ENCODE measurements around the gene MSI2.
"Not testable (repeated sequence)": the region's sequence is repeated elsewhere in the genome, so short reads cannot be mapped to it uniquely, and the experiment has no call there.

Gene MSI2

DNA sequence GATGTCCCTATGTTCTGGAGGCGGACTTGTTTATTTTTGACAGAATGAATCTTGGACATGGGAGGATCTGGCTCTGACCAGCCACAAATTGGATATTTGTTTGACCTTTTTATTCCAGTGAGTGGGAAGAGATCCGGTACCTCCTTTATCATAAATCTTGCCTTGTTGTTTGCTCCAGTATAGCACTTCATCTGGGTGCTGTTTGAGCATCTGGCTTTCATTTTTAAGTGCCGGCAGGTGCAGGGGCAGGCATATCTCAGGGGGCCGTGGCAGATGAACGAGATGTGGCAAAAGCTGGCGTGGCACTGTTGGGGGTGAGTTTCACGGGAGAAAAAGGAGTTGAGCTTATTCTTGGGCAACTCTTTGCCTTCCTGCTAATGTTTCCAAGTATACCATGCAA is 37.8 kb downstream of the MSI2 start:
- TF ChIP-seq, protein P1, sequence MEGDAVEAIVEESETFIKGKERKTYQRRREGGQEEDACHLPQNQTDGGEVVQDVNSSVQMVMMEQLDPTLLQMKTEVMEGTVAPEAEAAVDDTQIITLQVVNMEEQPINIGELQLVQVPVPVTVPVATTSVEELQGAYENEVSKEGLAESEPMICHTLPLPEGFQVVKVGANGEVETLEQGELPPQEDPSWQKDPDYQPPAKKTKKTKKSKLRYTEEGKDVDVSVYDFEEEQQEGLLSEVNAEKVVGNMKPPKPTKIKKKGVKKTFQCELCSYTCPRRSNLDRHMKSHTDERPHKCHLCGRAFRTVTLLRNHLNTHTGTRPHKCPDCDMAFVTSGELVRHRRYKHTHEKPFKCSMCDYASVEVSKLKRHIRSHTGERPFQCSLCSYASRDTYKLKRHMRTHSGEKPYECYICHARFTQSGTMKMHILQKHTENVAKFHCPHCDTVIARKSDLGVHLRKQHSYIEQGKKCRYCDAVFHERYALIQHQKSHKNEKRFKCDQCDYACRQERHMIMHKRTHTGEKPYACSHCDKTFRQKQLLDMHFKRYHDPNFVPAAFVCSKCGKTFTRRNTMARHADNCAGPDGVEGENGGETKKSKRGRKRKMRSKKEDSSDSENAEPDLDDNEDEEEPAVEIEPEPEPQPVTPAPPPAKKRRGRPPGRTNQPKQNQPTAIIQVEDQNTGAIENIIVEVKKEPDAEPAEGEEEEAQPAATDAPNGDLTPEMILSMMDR (IDR thresholded peaks at IDR 0.05; ENCODE audit: control insufficient read depth, extremely low read depth, insufficient read depth): no peak
- no peak for DNase-seq (ENCODE audit: low read depth)
- H3K4me3 ChIP-seq (ENCODE audit: low read depth, low read length): no peak overlapping the region

DNA sequence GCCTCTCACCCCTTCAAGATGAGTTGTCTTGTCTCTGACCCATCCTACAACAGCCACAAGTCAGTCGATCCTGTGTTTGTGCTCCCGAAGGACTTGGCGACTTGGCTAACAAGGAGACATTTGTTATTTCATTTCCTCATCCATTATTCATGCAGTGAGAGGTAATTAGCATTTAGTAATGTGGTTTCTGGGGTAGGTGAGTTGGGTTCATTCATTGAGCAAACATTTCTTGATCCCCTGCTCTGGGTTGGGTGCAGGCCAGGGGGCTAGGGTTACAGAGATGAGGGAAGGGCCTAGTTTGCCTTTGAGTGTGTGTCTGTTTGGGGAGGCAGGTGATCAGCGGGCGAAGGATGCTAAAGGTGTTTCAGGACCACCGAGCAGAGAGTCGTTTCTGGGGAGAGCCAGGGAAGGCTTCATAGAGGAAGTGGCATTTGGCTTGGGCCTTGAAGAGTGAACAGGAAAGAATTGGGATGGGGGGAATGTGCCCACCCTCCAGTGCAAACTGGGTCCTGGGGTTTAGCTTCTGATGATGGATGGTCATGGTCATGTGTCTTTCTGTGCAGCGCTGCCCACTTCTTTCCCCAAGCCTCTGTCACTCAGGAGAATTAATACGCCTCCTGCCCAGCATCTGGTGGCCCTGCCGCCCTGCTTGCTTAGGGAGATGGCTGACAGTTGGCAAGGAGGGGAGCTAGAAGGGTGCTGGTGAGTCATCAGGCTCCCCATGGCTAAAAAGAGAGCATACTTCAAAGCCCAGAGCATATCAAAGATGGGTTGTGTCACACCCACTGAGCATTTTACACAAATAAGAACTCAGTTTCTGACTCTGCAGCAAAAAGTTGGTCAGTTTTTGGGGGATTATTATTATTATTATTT is 38.5 kb downstream of the MSI2 start:
- DNase-seq (ENCODE audit: low read depth): no peak
- H3K4me3 ChIP-seq (ENCODE audit: low read depth, low read length): no peak overlapping the region
- TF ChIP-seq, protein P1 (IDR thresholded peaks at IDR 0.05; ENCODE audit: control insufficient read depth, extremely low read depth, insufficient read depth): no peak

DNA sequence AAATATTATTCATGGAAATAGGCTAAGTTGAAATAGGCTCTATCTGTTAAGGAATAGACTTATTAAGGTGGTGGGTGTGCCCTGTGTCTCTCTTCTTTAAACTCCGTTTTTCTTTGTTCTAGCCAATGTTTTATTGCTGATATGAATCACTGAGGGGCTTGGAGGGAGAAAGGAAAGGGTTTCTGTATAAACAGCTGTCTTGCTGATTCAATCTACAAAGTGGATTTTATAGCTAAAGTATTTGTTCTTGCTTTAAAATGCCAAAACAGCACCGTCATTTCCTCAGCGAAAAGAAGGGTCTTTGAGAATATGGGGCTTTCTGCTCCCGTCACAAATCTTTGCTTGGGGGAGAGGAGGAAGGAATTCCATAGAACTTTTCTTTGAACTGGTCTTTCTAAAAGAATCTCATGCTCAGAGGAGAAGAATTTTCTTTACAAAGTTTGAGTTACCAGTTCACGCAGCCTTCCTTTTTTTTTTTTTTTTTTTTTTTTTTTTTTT is 39.3 kb downstream of the MSI2 start:
- DNase-seq (ENCODE audit: low read depth): no peak
- H3K4me3 ChIP-seq (ENCODE audit: low read depth, low read length): no peak overlapping the region
- TF ChIP-seq, protein P1 (IDR thresholded peaks at IDR 0.05; ENCODE audit: control insufficient read depth, extremely low read depth, insufficient read depth): no peak

DNA sequence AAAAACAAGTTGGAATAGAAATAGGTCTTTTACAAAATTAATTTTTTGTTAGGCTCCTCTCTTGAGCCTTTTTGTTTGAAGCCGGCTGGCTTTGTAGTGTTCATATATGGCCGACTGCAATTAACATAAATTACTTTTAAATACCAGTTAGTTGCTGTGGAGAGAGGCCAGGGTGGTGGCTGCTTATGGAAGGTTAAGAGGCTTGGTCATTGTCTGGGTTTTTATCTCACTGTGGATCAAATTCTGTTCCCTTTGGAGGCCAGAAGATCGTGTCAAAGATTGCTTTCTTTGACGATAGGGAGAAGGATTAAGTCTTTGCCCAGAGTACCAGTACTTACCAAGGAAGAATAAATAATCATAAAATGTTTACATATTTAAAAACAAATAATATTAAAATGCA is 39.9 kb downstream of the MSI2 start:
- TF ChIP-seq, protein P1 (IDR thresholded peaks at IDR 0.05; ENCODE audit: control insufficient read depth, extremely low read depth, insufficient read depth): no peak
- H3K4me3 ChIP-seq (ENCODE audit: low read depth, low read length): no peak overlapping the region
- DNase-seq (ENCODE audit: low read depth): peak; percentile 55

DNA sequence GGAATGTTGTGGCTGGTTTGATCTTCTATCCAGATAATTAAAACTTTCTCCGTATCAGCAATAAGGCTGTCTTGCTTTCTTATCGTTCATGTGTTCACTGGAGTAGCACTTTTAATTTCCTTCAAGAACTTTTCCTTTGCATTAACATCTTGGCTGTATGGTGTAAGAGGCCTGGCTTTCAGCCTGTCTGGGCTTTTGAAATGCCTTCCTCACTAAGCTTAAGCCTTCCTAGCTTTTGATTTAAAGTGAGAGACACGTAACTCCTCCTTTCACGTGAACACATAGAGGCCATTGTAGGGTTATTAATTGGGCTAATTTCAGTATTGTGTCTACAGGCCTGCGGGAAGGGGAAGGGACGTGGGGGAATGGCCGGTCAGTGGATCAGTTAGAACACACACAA is 42.9 kb downstream of the MSI2 start:
- H3K4me3 ChIP-seq (ENCODE audit: low read depth, low read length): no peak overlapping the region
- TF ChIP-seq, protein P1 (IDR thresholded peaks at IDR 0.05; ENCODE audit: control insufficient read depth, extremely low read depth, insufficient read depth): no peak
- DNase-seq (ENCODE audit: low read depth): no peak

DNA sequence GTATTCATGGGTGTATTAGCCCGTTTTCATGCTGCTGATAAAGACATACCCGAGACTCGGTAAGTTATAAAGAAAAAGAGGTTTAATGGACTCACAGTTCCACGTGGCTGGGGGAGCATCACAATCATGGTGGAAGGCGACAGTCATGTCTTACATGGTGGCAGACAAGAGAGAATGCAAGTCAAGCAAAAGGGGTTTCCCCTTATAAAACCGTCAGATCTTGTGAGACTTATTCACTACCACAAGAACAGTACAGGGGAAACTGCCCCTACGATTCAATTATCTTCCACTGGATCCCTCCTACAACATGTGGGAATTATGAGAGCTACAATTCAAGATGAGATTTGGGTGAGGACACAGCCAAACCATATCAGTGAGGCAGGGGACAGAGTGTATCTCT is 44.3 kb downstream of the MSI2 start:
- DNase-seq (ENCODE audit: low read depth); H3K4me3 ChIP-seq (ENCODE audit: low read depth, low read length): not testable (repeated sequence)

DNA sequence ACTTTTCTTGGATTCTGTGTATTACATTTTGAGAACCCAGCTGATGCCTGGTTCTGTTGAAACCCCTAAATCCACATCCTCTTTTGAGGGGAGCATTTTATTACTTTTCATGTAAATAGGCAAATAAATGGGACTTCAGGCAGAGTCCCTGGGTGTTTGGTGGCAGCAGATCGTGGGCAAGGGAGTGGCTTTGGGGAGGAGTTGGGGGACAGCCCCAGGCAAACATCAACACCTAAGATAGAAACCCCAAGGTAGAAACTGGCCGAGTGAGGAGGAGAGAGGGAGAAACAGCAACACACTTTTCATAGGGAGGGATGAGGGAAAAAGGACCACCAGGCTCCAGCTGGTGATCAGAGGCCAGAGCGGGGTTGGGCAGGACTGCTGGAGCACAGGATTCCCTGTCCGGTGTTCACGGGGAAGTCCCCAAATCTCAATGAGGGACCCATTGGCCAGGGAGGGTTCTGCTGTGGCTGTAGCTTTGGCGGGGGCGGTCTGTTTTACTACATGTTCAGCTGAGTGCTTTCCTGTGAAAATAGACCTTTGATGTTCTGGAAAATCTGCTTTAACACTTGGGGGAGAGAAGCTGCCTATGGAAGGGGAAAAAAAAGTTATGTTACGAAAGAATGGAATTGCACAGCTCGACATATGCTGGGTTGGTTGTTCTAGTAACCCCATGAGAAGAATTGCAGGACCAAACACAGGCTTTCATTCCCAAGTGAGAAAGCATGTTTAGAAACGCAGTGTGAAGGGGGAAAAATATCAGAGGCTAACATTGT is 46.6 kb downstream of the MSI2 start:
- TF ChIP-seq, protein P1 (IDR thresholded peaks at IDR 0.05; ENCODE audit: control insufficient read depth, extremely low read depth, insufficient read depth): no peak
- DNase-seq (ENCODE audit: low read depth): no peak
- no peak overlapping the region for H3K4me3 ChIP-seq (ENCODE audit: low read depth, low read length)

All from LNCaP clone FGC (cell line).